Fibroblast of skin of right quadriceps (primary cell): ENCODE data around the gene PHYHIPL.
"Not testable (repeated sequence)": the region's sequence is repeated elsewhere in the genome, so short reads cannot be mapped to it uniquely, and the experiment has no call there.

Experiments
- DNase-seq: peaks from one replicate; pipeline ENCODE4 v3.0.0-alpha.2; 2013

Gene PHYHIPL

GRCh38 chr10:59206204-59206720 lies 29.8 kb downstream of the PHYHIPL start:
- no peak for DNase-seq

- DNase-seq, result no peak
These were observed 35.9 kb downstream of the PHYHIPL start for GRCh38 chr10:59212301-59212798.

DNA sequence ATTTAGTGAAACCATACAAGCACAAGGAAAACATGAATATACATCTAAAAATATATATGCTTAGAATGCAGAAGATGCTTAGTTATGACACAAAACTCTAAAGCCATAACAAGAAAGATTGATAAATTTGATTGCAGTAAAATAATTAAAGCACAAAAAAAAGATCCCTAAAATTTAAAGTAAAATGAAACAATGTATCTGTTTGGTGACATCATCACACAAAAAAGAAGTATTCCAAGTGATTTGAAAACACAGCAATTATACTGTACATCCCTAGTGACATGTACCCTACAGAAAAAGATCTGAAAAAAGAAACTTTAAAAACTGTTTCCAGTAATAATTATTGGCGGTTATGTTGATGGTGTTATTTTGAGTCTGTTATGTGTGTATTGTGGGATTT lies 37.7 kb downstream of the PHYHIPL start:
- DNase-seq, result no peak

DNA sequence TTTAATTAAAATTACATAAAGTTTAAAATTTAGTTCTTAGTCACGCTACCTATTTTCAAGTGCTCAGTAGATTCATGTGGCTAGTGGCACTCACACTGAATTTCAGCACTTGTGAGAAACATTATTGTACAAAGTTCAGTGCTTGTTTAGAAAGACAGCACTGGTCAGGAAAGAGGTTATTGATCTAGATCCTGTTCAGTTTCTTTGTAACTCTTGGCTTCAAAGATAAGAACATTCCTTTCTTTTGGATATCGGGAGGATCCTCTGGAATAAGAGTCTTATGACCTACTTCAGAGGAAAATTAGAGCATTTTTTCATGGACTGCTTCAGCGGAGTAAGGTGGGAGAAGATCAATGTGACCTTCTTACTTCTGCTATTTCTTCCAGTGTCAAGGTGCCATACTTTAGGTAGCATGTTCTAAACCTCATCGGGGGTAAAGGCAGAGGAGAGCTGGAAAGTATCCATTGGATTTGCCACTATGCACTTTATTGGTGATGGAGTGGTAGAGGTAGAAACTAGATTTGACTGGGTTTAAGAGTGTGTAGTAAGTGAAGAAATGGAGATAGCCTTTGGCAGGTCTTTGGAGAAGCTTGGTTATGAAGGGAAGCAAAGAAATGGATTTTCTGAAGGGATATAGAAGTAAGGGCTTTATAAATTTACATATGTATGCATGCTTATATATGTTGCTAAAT lies 39.9 kb downstream of the PHYHIPL start:
- DNase-seq, result no peak

GRCh38 chr10:59222788-59223187 lies 46.3 kb downstream of the PHYHIPL start:
- DNase-seq, result peak; percentile 13

GRCh38 chr10:59223597-59223996 lies 47.2 kb downstream of the PHYHIPL start:
- DNase-seq, result not testable (repeated sequence)

DNA sequence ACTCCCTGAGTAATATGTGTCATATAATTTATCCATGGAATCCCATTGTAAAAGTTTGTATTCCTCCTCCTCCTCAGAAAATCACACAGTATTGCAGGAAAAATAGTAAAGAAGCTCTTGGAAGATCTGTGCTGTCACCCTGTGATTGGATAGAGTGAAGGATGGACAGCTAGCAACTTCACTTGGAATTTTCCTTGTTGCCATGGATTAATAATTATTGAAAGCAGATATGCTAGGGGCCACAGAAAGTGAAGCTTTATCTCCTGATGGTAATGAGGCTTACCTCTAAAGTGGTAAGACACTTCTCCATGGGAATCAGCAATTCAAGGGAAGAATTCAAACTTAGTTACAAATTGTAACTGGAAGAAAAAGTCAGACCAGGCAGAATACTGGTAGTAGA lies 48.8 kb downstream of the PHYHIPL start:
- DNase-seq, result no peak

DNA sequence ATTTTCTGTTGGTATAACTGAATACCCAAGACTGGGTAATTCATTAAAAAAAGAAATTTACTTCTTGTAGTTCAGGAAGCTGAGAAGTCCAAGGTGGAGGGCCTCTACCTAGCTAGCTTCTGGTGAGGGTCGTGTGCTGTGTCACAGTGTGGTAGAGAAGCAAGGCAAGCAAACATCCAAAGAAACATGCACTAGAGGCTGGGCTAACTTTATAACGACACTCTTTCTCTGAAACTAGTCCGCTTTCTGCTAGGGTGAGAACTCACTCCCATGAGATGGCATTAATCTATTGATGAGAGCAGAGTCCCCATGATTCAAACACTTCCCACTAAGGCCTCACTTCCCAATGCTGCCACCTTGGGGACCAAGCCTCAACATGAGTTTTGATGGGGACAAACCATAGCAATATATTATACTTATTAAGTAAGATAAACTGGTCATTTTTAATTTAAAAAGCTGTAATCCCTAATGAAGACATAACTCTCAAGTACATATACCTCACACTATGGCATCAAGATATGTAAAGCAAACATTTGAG lies 50.8 kb downstream of the PHYHIPL start:
- DNase-seq, result no peak

- DNase-seq, result peak; percentile 46
These were observed 53.0 kb downstream of the PHYHIPL start for GRCh38 chr10:59229441-59229840.

DNA sequence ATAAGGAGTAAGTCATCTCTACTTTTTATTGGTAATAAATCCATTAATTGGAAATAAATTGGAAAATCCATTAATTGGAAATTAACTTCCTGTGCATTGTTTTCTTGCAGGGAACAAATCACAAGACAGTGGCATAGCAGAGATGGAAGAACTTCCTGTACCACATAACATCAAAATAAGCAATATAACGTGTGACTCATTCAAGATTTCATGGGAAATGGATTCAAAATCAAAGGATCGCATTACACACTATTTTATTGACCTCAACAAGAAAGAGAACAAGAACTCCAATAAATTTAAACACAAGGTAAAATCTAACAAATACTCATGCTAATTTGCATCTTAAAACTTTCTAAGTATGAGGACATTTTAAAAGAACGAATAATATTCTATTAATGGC lies 57.8 kb downstream of the PHYHIPL start:
- no peak for DNase-seq

- DNase-seq, result peak; percentile 27
These were observed 58.5 kb downstream of the PHYHIPL start for GRCh38 chr10:59234816-59235429.

DNA sequence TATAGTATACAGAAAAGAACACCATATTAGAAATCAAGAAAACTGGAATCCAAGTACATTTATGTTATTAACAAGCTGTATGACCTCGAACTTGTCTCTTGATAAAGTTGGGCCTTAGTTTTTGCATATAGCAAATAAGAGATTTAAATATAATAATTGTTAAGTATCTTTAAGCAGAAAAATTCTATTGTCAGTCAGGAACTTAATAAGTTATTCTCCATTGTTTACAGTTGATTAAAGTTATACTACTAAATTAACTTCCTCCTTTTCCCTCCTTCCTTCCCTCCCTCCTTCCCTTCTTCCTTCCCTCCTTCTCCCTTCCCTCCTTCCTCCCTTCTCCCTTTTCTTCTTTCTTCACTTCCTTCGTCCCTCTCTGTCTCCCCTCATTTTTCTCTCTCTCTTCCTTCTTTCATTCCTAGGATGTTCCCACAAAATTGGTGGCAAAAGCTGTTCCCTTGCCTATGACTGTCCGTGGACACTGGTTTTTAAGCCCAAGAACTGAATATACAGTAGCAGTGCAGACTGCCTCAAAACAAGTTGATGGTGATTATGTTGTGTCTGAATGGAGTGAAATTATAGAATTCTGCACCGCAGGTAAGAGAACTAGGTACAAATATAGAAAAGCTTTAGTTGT lies 59.7 kb downstream of the PHYHIPL start:
- no peak for DNase-seq

GRCh38 chr10:59237775-59238174 lies 61.3 kb downstream of the PHYHIPL start:
- no peak for DNase-seq

GRCh38 chr10:59239108-59239507 lies 62.7 kb downstream of the PHYHIPL start:
- DNase-seq, result not testable (repeated sequence)

DNA sequence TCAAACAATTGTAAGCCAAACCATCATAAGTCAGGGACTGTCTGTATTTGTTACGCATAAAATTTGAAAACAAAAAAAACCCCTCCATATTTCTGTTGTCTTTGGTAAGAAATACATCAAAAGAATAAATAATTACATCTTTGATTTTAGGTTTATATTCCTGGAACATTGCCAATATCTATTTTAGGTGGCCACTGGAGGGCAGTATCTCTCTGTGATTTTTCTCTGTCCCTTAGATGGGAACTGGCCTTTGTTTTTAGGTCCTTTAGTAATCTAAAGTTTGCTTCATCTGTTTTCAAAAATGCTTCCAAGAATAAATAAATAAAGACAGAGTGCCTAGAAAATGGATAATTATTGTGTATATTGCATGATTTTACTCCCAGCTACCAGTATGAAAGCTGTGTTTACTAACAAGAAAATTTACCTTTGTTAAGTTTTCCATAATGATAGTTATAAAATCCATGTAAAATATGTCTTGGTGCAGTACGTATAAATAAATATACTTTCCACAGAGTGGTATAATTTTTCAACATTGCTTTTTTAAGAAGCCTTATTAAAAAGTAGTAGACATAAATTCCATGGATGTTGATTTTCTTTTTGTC lies 64.2 kb downstream of the PHYHIPL start:
- DNase-seq, result peak; percentile 36

DNA sequence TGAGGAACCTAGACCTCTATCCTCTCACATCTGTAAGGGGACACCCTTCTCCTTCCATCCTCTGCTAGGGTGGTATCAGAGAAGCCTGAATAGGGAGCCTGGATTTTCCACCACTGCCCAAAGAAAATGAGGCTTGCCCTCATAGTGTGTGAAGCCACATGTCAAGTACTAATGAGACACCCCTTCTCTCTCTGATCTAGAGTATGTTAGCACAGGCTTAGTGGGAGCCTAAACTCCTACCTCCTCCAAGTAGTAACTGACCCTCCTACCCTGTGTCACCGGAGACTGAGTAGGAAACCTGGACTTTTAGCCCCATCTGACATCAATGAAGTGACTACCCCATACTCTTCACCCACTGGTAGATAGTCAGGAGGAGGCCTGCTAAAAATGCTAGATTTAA lies 65.6 kb downstream of the PHYHIPL start:
- DNase-seq, result no peak

- no peak for DNase-seq
These were observed 66.5 kb downstream of the PHYHIPL start for GRCh38 chr10:59242991-59243390.

DNA sequence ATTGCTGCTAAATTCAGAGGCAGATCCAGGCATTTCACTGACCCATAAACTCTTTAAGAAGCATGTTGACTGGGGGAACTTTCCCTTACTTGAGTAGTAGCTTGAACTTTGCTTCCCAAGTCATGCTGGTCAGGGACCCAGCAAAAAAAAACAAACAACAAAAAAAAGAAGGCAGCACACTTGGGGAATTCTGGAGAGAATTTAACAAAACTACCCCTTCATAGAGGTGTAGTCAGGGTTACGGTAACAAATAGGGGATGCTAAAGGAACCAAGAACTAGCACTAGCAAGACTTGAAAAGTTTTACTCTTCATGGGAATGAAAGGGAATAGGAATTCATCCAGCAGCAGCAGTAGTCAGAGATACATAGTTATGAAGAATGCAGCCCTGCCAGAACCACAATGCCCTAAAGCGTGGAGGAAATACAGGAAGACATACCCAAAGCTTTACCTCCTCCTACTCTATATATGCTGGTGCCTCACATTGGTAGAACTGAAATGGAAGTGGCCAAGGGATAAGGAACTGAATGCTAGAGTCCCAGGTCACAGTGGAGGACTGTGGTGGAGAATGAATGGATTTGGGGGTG lies 67.3 kb downstream of the PHYHIPL start:
- no peak for DNase-seq

- DNase-seq, result no peak
These were observed 68.4 kb downstream of the PHYHIPL start for GRCh38 chr10:59244871-59245270.

DNA sequence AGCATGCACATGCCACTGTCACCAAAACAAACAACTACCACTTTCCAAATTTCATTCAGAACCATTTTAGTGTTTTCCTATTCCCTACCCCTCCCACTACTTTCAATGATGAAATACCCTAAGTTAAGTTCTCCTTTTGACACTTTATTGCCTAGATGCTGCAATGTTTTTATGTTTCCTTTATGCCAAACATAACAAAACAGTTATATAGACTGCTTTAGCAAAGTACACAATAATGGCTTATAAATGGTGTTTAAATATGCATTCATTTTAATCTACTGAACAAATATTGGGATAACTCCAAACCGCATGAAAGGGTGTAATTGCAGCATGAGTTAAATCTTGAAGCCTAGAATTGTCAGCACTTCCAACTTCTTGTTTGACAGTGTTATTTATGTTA lies 69.2 kb downstream of the PHYHIPL start:
- DNase-seq, result no peak

DNA sequence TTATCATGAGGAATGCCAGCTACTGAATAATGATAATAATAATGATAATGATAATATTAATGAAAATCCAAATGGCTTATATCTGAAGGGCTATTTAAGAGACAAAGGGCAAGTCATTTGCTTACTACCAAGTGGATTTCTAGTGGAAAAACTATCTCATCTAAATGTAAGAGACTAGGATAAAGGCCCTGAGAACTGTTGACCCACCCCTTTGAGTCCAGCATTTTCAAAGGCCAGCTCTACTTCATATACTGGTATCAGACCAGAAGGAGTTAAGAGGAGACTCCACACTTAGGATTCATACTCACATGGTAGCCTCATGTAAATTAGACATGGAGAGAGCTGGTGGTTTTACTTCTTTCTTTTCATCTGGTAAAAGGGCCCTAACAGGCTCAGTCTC lies 76.0 kb downstream of the PHYHIPL start:
- no peak for DNase-seq

DNA sequence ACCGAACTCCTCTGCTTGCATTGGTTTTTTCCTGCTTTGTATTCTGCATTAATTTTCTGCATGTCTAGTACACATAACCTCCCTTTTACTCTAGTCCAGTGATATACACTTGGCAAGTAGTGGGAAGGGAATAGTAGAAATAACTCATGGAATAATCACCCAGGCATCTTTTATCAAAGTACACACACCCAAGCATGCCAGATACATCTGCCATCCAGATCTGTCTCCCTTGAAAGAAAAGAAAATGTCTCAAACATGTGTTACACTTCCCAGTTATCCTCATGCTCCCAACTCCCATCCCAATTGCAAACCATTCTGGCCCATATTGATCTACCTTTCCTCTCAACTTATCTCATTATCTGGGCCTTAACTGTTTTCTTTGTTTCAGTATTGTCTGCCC lies 79.0 kb downstream of the PHYHIPL start:
- DNase-seq, result no peak

- no peak for DNase-seq
These were observed 80.8 kb downstream of the PHYHIPL start for GRCh38 chr10:59257224-59257623.
